HG03196 (cell line): ENCODE measurements around the gene CACNA1D.

Experiments
- ATAC-seq: cut with Tn5 transposase; IDR thresholded peaks from one replicate; pipeline ENCODE4 v1.9.1; 2021; ENCODE audit not compliant: unreplicated experiment

The CACNA1D gene

GRCh38 chr3:53775834-53776251 lies 281.4 kb downstream of the CACNA1D start:
- no peak for ATAC-seq

- no peak for ATAC-seq
These were observed 282.2 kb downstream of the CACNA1D start for GRCh38 chr3:53776494-53777101.

GRCh38 chr3:53777468-53777867 lies 283.1 kb downstream of the CACNA1D start:
- ATAC-seq = no peak

DNA sequence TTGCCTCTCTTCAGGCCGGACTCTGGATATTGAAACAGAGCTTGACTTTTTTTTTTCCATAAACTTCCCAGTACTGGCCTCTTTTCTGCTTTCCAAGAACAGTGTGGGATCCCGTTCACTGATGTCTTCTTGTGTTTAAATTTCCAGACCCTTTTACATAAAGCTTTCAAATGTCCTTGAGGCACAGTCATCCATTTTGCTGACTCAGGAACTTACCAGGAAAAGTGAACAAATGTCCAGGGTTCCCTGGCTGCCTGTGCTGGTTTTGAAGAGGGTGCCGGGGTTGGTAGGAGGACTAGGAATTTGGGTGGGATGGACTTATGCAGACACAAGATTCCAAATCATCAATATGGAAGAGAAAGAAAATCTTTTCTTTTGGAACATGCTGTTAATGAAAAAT lies 283.7 kb downstream of the CACNA1D start:
- ATAC-seq = no peak

- no peak for ATAC-seq
These were observed 285.8 kb downstream of the CACNA1D start for GRCh38 chr3:53780171-53780570.

DNA sequence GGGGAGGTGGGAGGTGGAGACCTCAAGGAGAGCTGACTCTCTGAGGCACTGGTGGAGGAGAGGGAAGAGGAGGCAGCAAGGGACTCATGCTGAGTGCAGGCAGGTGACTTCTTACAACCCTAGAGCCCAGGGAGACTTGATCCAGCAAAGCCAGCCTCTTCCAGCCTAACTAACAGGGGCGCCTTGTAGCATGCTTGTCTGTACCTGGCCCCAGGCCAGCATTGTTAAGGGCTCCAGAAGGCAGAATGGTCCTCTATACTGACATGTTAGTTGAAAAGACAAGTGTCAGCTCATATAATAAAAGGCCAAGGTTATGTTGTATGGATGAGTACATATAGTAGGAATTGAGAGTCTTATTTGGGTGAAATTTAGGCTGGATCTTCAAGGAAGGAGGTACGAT lies 286.4 kb downstream of the CACNA1D start:
- ATAC-seq = no peak

DNA sequence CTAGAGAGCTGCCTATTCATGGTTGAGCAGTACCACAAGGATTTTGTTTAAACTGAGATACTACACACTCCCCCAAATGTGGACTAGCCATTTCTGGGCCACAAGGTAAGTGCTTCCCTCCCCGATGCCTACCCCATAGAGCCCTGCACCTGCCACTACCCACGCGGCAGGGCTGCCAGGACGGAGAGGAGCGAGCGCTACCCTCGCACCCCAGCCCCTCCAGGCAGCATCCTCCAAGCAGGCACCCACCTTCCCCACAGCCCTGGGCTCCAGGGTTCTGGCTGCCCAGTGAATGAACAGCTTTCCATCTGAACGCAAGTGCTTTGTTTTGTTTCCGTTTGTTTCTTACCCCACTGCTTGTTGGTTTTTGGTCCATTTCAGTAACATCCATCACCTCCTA lies 292.6 kb downstream of the CACNA1D start:
- ATAC-seq = no peak

- no peak for ATAC-seq
These were observed 293.6 kb downstream of the CACNA1D start for GRCh38 chr3:53788038-53788437.

GRCh38 chr3:53789459-53789858 lies 295.0 kb downstream of the CACNA1D start:
- no peak for ATAC-seq

DNA sequence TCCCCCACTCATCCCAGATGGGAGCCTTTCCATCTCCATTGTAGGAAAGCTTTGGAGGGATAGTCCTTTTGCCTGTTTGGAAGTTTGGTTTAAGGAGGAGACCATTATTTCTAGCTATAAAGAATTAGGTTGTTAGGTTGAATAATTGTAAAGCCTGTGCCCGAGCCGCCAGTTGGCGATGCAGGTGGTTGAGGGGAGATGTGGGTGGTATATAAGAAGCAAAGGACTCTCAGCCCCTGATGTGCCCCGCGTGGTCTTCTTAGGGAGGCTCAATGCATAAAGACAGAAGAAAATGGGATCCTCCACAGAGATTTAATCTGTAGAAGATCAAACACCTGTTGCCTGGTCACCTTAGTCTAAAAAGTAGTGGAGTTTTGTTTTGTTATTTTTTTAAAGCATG lies 296.1 kb downstream of the CACNA1D start:
- no peak for ATAC-seq

DNA sequence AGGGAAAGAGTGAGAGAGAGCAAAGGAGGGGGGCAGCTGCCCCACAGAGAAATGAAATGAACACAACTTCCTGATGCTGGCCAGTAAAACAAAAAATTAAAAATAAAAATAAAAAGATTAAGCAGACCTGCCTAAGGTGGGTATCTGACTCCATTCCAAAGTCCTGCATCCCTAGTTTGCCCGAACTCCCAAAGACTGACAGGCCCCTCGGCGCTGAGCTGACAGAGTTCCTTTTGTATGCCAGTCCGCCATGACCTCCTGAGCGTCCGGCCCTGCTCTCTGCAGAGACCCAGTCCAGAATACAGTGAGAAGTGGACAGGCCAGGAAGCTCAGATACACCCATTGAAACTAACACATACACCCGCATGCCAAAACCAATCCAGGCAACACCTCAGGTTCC lies 296.9 kb downstream of the CACNA1D start:
- ATAC-seq = no peak

DNA sequence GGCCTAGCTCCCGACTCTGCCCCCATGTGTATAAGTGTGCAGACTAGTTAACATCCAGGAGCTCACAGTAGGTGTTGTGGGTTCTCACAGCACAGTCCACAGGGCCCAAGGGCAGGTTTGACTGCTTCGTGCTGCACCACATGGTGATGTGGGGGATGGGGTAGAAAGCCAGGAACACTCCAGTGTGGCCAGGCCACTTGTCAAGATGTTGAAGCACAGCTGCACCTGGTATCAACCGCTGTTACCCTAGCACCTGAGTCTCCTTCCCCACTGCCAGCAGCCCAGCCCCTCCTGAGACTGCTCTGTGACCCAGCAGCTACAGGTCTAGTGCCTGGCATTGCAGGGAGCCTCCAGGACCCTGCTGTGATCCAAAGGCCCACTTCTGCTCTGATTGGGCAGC lies 298.5 kb downstream of the CACNA1D start:
- ATAC-seq = no peak

GRCh38 chr3:53794597-53794996 lies 300.2 kb downstream of the CACNA1D start:
- no peak for ATAC-seq

GRCh38 chr3:53795176-53795575 lies 300.8 kb downstream of the CACNA1D start:
- no peak for ATAC-seq

GRCh38 chr3:53795789-53796560 lies 301.6 kb downstream of the CACNA1D start:
- ATAC-seq = no peak

DNA sequence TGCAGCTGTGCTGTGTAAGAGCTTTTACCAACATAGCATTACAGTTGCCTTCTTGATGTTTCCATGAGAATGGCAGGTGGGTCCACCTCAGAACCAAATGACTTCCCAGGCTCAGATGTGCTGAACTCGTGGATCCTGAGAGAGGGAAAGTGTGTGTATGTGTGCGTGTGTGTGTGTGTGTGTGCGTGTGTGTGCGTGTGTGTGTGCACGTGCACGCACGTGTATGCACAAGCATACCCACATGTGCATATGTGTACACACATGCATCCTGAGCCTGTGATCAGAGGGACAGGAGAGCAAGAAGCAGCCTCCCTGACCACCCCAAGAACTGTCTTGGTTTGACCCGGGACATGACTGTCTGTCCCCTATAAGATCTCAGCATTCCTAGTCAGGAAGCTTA lies 303.7 kb downstream of the CACNA1D start:
- ATAC-seq = no peak

DNA sequence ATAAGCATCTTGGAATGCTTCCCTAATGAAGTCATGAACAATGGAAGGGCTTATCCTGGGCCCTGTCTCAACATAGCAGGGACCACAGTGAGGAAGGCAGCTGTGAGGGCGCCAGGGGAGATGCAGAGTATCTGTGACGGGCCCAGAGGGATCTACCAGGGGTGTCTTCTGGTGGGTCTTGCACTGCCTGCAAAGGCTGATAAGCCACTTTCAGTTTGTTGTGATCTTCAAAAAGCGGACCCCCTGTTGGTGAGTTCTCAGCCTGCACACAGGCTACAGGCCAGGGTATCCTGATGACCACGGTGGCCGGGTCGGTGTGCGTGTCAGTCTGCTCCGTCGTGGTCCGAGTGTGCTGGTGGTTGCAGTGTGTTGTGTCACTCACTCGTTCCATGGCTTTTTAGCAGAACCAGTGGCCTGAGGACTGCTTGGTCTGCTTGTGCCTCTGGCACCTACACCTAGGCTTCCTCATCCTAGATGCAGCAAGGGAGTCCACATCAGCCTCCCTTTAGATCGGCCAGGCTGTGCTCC lies 305.0 kb downstream of the CACNA1D start:
- no peak for ATAC-seq

DNA sequence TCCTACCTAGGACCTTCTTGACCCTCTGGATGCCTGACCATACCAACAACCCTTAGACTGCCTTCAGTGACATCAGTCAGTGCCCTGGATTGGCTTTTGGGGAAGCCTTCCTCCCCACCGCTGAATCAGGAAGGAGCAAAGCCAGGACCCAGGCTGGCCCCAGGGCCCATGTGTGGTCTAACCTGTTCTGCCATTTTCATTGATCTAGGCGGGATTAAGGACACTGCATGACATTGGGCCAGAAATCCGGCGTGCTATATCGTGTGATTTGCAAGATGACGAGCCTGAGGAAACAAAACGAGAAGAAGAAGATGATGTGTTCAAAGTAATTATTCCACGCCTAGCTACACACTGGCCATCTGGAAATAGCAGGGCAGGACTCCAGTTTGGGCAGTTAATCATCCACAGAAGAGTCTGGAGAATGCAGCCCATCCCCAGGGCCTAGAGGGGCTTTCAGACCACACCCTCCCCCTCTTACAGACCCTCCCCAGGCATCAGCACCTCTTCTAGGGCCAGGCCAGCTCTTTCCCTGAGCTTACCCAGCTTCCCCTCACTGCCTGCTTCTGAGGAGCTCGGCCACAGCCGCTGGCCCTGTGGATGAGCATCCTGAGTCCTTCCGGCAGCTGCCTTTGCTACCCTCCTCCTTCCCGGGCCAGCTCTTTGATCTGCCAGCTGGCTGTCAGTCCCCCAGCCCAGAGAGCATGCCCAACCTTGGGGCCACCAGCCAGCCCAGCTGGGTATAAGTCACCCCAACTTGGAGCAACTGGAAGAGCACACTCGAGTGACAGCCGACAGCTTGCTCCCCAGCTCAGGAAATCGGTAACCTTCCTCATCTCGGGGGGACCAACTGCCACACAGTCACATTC lies 305.9 kb downstream of the CACNA1D start:
- ATAC-seq = no peak

GRCh38 chr3:53801319-53801718 lies 306.9 kb downstream of the CACNA1D start:
- no peak for ATAC-seq

GRCh38 chr3:53802256-53802880 lies 308.0 kb downstream of the CACNA1D start:
- ATAC-seq = no peak
